NCI-H510A treated with DMSO at 0.1 percent for 48 hours (cell line): ENCODE measurements around the gene PHLDB2.
"Not testable (repeated sequence)": the region's sequence is repeated elsewhere in the genome, so short reads cannot be mapped to it uniquely, and the experiment has no call there.

Experiments used
- DNase-seq: peaks from one replicate; lab custom pipeline; 2025; lab: John Stamatoyannopoulos, UW

Gene PHLDB2

GRCh38 chr3:111859061-111859973, at the start of gene PHLDB2:
TSS of gene PHLDB2 (plus strand) at chr3:111859265. CDS start at chr3:111884078, 24,813 bp downstream.
- DNase-seq: no peak

- DNase-seq: no peak
Measured at GRCh38 chr3:111810909-111811308, 48.2 kb upstream of the PHLDB2 start.

- no peak for DNase-seq
Measured at GRCh38 chr3:111811811-111812210, 47.3 kb upstream of the PHLDB2 start.

- DNase-seq: no peak
Measured at GRCh38 chr3:111812701-111813100, 46.4 kb upstream of the PHLDB2 start.

- DNase-seq: no peak
Measured at GRCh38 chr3:111813441-111813840, 45.6 kb upstream of the PHLDB2 start.

- DNase-seq: no peak
Measured at GRCh38 chr3:111813979-111814378, 45.1 kb upstream of the PHLDB2 start.

- DNase-seq: not testable (repeated sequence)
Measured at GRCh38 chr3:111816771-111817170, 42.3 kb upstream of the PHLDB2 start.

- DNase-seq: no peak
Measured at GRCh38 chr3:111819927-111820326, 39.1 kb upstream of the PHLDB2 start.

- no peak for DNase-seq
Measured at GRCh38 chr3:111820651-111821050, 38.4 kb upstream of the PHLDB2 start.

GRCh38 chr3:111821891-111822290, 37.2 kb upstream of the PHLDB2 start:
- DNase-seq: no peak

- DNase-seq: no peak
Measured at GRCh38 chr3:111822804-111823203, 36.3 kb upstream of the PHLDB2 start.

GRCh38 chr3:111823341-111823855, 35.7 kb upstream of the PHLDB2 start:
- no peak for DNase-seq

GRCh38 chr3:111824351-111824750, 34.7 kb upstream of the PHLDB2 start:
- no peak for DNase-seq

GRCh38 chr3:111827871-111828270, 31.2 kb upstream of the PHLDB2 start:
- DNase-seq: no peak

- no peak for DNase-seq
Measured at GRCh38 chr3:111828530-111828929, 30.5 kb upstream of the PHLDB2 start.

GRCh38 chr3:111829023-111829422, 30.0 kb upstream of the PHLDB2 start:
- DNase-seq: no peak

GRCh38 chr3:111831840-111832239, 27.2 kb upstream of the PHLDB2 start:
- no peak for DNase-seq

- no peak for DNase-seq
Measured at GRCh38 chr3:111837112-111837511, 22.0 kb upstream of the PHLDB2 start.

GRCh38 chr3:111838133-111838532, 20.9 kb upstream of the PHLDB2 start:
- DNase-seq: no peak

GRCh38 chr3:111846039-111846438, 13.0 kb upstream of the PHLDB2 start:
- DNase-seq: no peak

- no peak for DNase-seq
Measured at GRCh38 chr3:111846717-111847116, 12.3 kb upstream of the PHLDB2 start.

GRCh38 chr3:111848283-111848682, 10.8 kb upstream of the PHLDB2 start:
- no peak for DNase-seq

- DNase-seq: no peak
Measured at GRCh38 chr3:111848778-111849177, 10.3 kb upstream of the PHLDB2 start.

- no peak for DNase-seq
Measured at GRCh38 chr3:111850537-111850936, 8.5 kb upstream of the PHLDB2 start.
